Neural progenitor cell (in vitro differentiated cells): ENCODE results near the gene PLCH2. TPM values are rescaled to one million over a fixed set of nuclear protein-coding genes. Genes with fewer than 3 reads are reported as not detected.

Experiments used
- DNase-seq: peaks from one replicate; pipeline ENCODE4 v3.0.0-alpha.2; 2016; ENCODE audit warnings: low spot score
- H2AFZ ChIP-seq: fragments of 200-600 bp; sonication (generic); replicated peaks from 2 replicates; pipeline ENCODE4 v1.6.1; 2016; ENCODE audit warnings: antibody characterized with exemption
- H3F3A ChIP-seq: fragments of 200-600 bp; sonication (generic); 2 replicates; pipeline ENCODE4 v1.6.1; 2016; ENCODE audit warnings: antibody characterized with exemption, low read depth
- H3K27ac ChIP-seq: fragments of 200-600 bp; sonication (generic); 2 replicates; pipeline ENCODE4 v1.5.1; 2016; ENCODE audit warnings: mild to moderate bottlenecking
- H3K27me3 ChIP-seq: fragments of 200-600 bp; sonication (generic); 2 replicates; pipeline ENCODE4 v1.6.1; 2016; ENCODE audit warnings: mild to moderate bottlenecking, moderate library complexity
- H3K36me3 ChIP-seq: fragments of 200-600 bp; sonication (generic); 2 replicates; pipeline ENCODE4 v1.5.1; 2016
- H3K4me1 ChIP-seq: fragments of 200-600 bp; sonication (generic); 2 replicates; pipeline ENCODE4 v1.6.1; 2016; ENCODE audit warnings: mixed run types
- H3K4me2 ChIP-seq: fragments of 200-600 bp; sonication (generic); 2 replicates; pipeline ENCODE4 v1.6.1; 2016
- H3K4me3 ChIP-seq: fragments of 200-600 bp; sonication (generic); 2 replicates; pipeline ENCODE4 v1.5.1; 2016
- H3K79me2 ChIP-seq: fragments of 200-600 bp; sonication (generic); 2 replicates; pipeline ENCODE4 v1.6.1; 2016; ENCODE audit warnings: low read depth
- H3K9ac ChIP-seq: fragments of 200-600 bp; sonication (generic); 2 replicates; pipeline ENCODE4 v1.6.1; 2016
- H3K9me3 ChIP-seq: fragments of 200-600 bp; sonication (generic); 2 replicates; pipeline ENCODE4 v1.5.1; 2016; ENCODE audit warnings: low read depth
- H4K20me1 ChIP-seq: fragments of 200-600 bp; sonication (generic); 2 replicates; pipeline ENCODE4 v1.6.1; 2016; ENCODE audit warnings: low read depth
- H3K27ac Mint-ChIP-seq: 3 replicates; pipeline ENCODE4 v1.8.0; 2021; ENCODE audit warnings: mixed read lengths
- H3K27me3 Mint-ChIP-seq: 2 replicates; pipeline ENCODE4 v1.8.0; 2022; ENCODE audit warnings: low read depth, mild to moderate bottlenecking, inconsistent platforms, moderate library complexity, mixed read lengths; ENCODE audit not compliant: insufficient read depth
- H3K36me3 Mint-ChIP-seq: 3 replicates; pipeline ENCODE4 v1.8.0; 2021; ENCODE audit warnings: mixed read lengths
- H3K4me1 Mint-ChIP-seq: 3 replicates; pipeline ENCODE4 v1.8.0; 2021; ENCODE audit warnings: mixed read lengths
- H3K4me3 Mint-ChIP-seq: 3 replicates; pipeline ENCODE4 v1.8.0; 2021; ENCODE audit warnings: mild to moderate bottlenecking, moderate library complexity, mixed read lengths
- H3K9me3 Mint-ChIP-seq: 3 replicates; pipeline ENCODE4 v1.8.0; 2020; ENCODE audit warnings: mixed read lengths
- EZH2 ChIP-seq: fragments of 200-600 bp; sonication (generic); IDR thresholded peaks from 2 replicates; pipeline ENCODE4 v1.6.1; 2017; ENCODE audit warnings: antibody characterized with exemption, mild to moderate bottlenecking, moderate library complexity
- EZH2phosphoT487 ChIP-seq: fragments of 200-600 bp; sonication (generic); IDR thresholded peaks from 2 replicates; pipeline ENCODE4 v1.6.1; 2017; ENCODE audit warnings: antibody characterized with exemption
- total RNA-seq: library from RNA; depleted of rRNA; stranded (reverse); fragments of >200 nt; gene quantifications from 2 replicates; pipeline ENCODE4 v1.2.3, GENCODE V29; 2015; ENCODE audit warnings: low replicate concordance
- TF ChIP-seq, protein P1 (sequence below): fragments of 200-600 bp; sonication (generic); IDR thresholded peaks from 2 replicates; pipeline ENCODE4 v1.5.1; 2017; ENCODE audit warnings: antibody characterized with exemption, mild to moderate bottlenecking

The PLCH2 gene
- total RNA-seq, 1 donor from 2014 or later: 0.54 TPM

DNA sequence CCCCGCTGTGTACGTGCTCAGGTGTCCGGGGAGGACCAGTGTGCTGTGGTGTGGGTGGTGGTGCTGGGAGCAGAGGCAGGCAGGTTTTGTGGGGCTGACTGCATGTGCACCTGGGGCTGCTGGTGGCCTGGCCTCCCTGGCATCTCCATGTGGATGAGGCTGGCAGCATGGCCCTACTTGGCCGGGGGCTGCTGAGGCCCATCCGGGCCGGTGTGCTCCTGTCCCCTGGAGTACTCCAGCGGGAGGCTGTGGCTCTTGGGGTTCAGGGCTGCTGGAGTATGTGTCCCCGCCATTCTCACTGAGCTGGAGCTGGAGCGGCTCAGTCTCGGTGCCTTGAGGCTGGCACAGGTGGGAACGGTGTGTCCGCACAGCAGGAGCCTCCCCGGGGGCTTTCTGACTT is 42.9 kb upstream of the PLCH2 start:
- Mint-ChIP-seq H3K9me3 (no peaks in the 10 kb centered on the region), H3K4me1 (peaks cover 27% of the 10 kb centered on the region), H3K27ac (no peak overlapping the region), H3K27me3 (peaks cover 13% of the 10 kb centered on the region), H3K36me3 (no peaks in the 10 kb centered on the region), H3K4me3 (no peak overlapping the region)
- Histone ChIP-seq H3K9ac (no peak overlapping the region), H3K4me2 (no peak overlapping the region), H3F3A (no peaks in the 10 kb centered on the region), H3K27ac (no peak overlapping the region), H3K79me2 (no peaks in the 10 kb centered on the region), H3K4me1 (peaks cover 18% of the 10 kb centered on the region), H2AFZ (no peak overlapping the region), H3K9me3 (no peaks in the 10 kb centered on the region), H3K4me3 (no peak overlapping the region), H4K20me1 (no peaks in the 10 kb centered on the region), H3K36me3 (no peaks in the 10 kb centered on the region), H3K27me3 (peaks cover 14% of the 10 kb centered on the region)
- DNase-seq: no peak
- TF ChIP-seq, protein P1, sequence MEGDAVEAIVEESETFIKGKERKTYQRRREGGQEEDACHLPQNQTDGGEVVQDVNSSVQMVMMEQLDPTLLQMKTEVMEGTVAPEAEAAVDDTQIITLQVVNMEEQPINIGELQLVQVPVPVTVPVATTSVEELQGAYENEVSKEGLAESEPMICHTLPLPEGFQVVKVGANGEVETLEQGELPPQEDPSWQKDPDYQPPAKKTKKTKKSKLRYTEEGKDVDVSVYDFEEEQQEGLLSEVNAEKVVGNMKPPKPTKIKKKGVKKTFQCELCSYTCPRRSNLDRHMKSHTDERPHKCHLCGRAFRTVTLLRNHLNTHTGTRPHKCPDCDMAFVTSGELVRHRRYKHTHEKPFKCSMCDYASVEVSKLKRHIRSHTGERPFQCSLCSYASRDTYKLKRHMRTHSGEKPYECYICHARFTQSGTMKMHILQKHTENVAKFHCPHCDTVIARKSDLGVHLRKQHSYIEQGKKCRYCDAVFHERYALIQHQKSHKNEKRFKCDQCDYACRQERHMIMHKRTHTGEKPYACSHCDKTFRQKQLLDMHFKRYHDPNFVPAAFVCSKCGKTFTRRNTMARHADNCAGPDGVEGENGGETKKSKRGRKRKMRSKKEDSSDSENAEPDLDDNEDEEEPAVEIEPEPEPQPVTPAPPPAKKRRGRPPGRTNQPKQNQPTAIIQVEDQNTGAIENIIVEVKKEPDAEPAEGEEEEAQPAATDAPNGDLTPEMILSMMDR: no peak
- TF ChIP-seq EZH2 (no peak), EZH2phosphoT487 (no peak)

DNA sequence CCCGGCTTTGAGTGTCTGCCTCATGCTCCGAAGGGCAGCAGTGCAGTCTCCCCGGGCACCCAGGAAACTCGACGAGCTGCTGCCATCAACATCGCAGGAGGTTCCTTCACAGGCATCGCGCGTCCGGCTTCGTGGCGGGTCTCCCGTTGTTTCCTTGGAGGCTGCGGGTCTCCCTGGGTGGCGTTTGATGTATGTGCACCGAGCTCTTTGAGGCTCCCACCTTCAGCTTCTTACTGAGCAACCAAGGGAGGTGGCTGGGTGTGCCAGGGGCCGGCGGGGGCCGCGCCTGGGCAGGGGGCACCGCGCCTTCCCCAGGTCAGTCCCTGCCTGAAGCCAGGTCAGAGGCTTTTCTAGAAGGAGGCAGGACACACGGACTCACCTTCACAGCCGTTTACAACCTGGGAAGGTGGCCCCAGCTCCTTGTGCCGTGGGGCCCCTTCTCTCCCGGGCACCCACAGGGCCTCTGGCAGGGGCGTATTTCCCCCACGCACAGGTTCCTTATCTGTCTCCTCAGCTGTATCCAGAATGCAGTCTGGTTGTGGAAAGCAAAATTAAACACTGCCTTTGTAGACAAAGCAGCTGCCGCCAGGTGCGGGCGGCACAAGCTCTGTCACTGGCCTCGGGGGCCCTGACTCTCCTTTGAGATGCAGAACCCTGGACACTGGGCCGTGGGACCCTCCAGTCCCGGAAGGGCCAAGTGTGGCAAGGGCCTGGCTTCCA is 42.0 kb upstream of the PLCH2 start:
- peaks cover 13% of the 10 kb centered on the region for H3K27me3 Mint-ChIP-seq
- H3K9me3 Mint-ChIP-seq: no peaks in the 10 kb centered on the region

DNA sequence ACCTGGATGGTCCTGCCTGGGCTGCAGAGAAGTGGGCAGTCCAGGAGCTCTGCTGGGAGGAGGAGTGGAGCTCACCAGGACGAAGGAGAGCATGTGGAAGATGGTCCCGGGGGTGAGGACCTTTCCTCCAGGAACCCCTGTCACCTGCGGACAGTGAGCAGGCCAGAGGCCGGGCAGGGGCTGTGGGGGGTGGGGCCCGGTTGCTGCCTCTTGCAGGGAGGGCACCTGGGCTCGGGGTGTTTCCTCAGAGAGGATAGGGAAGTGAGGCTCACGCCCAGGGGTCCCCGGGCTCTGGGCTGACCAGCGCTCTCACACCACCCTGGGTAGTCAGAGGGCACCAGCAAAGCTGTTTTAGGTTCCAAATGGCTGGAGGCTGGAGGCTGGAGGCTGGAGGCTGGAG is 41.0 kb upstream of the PLCH2 start:
- Histone ChIP-seq H3K4me3 (no peak overlapping the region), H3K79me2 (no peaks in the 10 kb centered on the region), H4K20me1 (no peaks in the 10 kb centered on the region), H3K4me2 (no peak overlapping the region), H3K9ac (no peak overlapping the region), H3K4me1 (peaks cover 18% of the 10 kb centered on the region), H2AFZ (no peak overlapping the region), H3F3A (no peaks in the 10 kb centered on the region), H3K27ac (no peak overlapping the region), H3K9me3 (no peaks in the 10 kb centered on the region), H3K27me3 (peaks cover 14% of the 10 kb centered on the region), H3K36me3 (no peaks in the 10 kb centered on the region)
- no peaks in the 10 kb centered on the region for H3K9me3 Mint-ChIP-seq
- H3K27me3 Mint-ChIP-seq: peaks cover 14% of the 10 kb centered on the region
- no peak overlapping the region for H3K27ac Mint-ChIP-seq
- peaks cover 27% of the 10 kb centered on the region for H3K4me1 Mint-ChIP-seq
- no peaks in the 10 kb centered on the region for H3K36me3 Mint-ChIP-seq
- no peak for TF ChIP-seq EZH2phosphoT487
- TF ChIP-seq, protein P1: no peak
- no peak for TF ChIP-seq EZH2
- no peak for DNase-seq
- H3K4me3 Mint-ChIP-seq: no peak overlapping the region

More for the DNA sequence above, 42.0 kb upstream of the PLCH2 start:
- Histone ChIP-seq H3K79me2 (no peaks in the 10 kb centered on the region), H3K27ac (no peak overlapping the region), H3K4me2 (no peak overlapping the region), H3K27me3 (peaks cover 14% of the 10 kb centered on the region), H3K4me3 (no peak overlapping the region), H4K20me1 (no peaks in the 10 kb centered on the region), H2AFZ (no peak overlapping the region), H3K9me3 (no peaks in the 10 kb centered on the region), H3F3A (no peaks in the 10 kb centered on the region), H3K9ac (no peak overlapping the region), H3K36me3 (no peaks in the 10 kb centered on the region), H3K4me1 (peaks cover 18% of the 10 kb centered on the region)
- DNase-seq: no peak
- Mint-ChIP-seq H3K4me3 (no peak overlapping the region), H3K4me1 (peaks cover 27% of the 10 kb centered on the region), H3K27ac (no peak overlapping the region), H3K36me3 (no peaks in the 10 kb centered on the region)
- no peak for TF ChIP-seq EZH2phosphoT487
- TF ChIP-seq, protein P1: no peak
- no peak for TF ChIP-seq EZH2
